Mesenchymal stem cell (in vitro differentiated cells and primary cell): Measurements from ENCODE around the gene GRAMD4.
A peak's percentile ranks its signal among the peaks of the same experiment; 100 is the strongest.
"Not testable (repeated sequence)": the region's sequence is repeated elsewhere in the genome, so short reads cannot be mapped to it uniquely, and the experiment has no call there.

Experiments used
- DNase-seq: peaks from one replicate; pipeline ENCODE4 v3.0.0-alpha.2; 2013
- H2AFZ ChIP-seq: one replicate; pipeline ENCODE4 v1.6.1; 2013; ENCODE audit warnings: low read depth, mild to moderate bottlenecking, control low read depth, inconsistent platforms, low read length, moderate library complexity
- H2AK5ac ChIP-seq: 2 replicates; pipeline ENCODE4 v1.6.1; 2013; ENCODE audit warnings: low read length, moderate library complexity, mild to moderate bottlenecking, inconsistent platforms; ENCODE audit not compliant: severe bottlenecking
- H2BK120ac ChIP-seq: one replicate; pipeline ENCODE4 v1.6.1; 2013; ENCODE audit warnings: low read depth, mild to moderate bottlenecking, inconsistent platforms, low read length, moderate library complexity
- H2BK12ac ChIP-seq, 2 experiments: one replicate each; pipeline ENCODE4 v1.6.1; 2013; ENCODE audit warnings: inconsistent platforms in 2 of 2, low read length in 2 of 2, mild to moderate bottlenecking in 2 of 2, moderate library complexity in 2 of 2, control low read depth in 1 of 2
- H2BK15ac ChIP-seq: one replicate; pipeline ENCODE4 v1.6.1; 2013; ENCODE audit warnings: mild to moderate bottlenecking, low read depth, inconsistent platforms; ENCODE audit not compliant: poor library complexity, severe bottlenecking
- H2BK5ac ChIP-seq: 2 replicates; pipeline ENCODE4 v1.6.1; 2013; ENCODE audit warnings: low read depth, mild to moderate bottlenecking, low read length, control low read depth, inconsistent platforms; ENCODE audit not compliant: poor library complexity, severe bottlenecking
- H3K14ac ChIP-seq, 2 experiments: one replicate each; pipeline ENCODE4 v1.6.1; 2013; ENCODE audit warnings: inconsistent platforms in 2 of 2, low read length in 2 of 2, control low read depth in 1 of 2, mild to moderate bottlenecking in 1 of 2, moderate library complexity in 1 of 2
- H3K18ac ChIP-seq, 2 experiments: one replicate each; pipeline ENCODE4 v1.6.1; 2013; ENCODE audit warnings: inconsistent platforms in 2 of 2, low read length in 2 of 2, control low read depth in 1 of 2, low read depth in 1 of 2, mild to moderate bottlenecking in 1 of 2
- H3K23ac ChIP-seq, 2 experiments: one replicate each; pipeline ENCODE4 v1.6.1; 2013; ENCODE audit warnings: inconsistent platforms in 2 of 2, low read length in 2 of 2, mild to moderate bottlenecking in 2 of 2, moderate library complexity in 2 of 2, control low read depth in 1 of 2
- H3K27ac ChIP-seq: 2 replicates; pipeline ENCODE4 v1.5.1; 2013; ENCODE audit warnings: mild to moderate bottlenecking, moderate library complexity, low read length, control low read depth, inconsistent platforms; ENCODE audit not compliant: poor library complexity, severe bottlenecking
- H3K27me3 ChIP-seq, 2 experiments: 2 replicates each; pipeline versions ENCODE4 v1.6.1 to v1.7.0; 2013; ENCODE audit warnings: low read length in 2 of 2, mild to moderate bottlenecking in 2 of 2, moderate library complexity in 2 of 2, control low read depth in 1 of 2, inconsistent platforms in 1 of 2; ENCODE audit not compliant: control insufficient read depth in 1 of 2, insufficient read depth in 1 of 2
- H3K36me3 ChIP-seq, 2 experiments: 2 replicates each; pipeline versions ENCODE4 v1.6.1 to v1.7.0; 2013; ENCODE audit warnings: low read length in 2 of 2, control low read depth in 1 of 2, inconsistent platforms in 1 of 2, low read depth in 1 of 2, mild to moderate bottlenecking in 1 of 2; ENCODE audit not compliant: insufficient read depth in 2 of 2, control insufficient read depth in 1 of 2
- H3K4ac ChIP-seq, 2 experiments: one replicate each; pipeline ENCODE4 v1.6.1; 2013; ENCODE audit warnings: inconsistent platforms in 2 of 2, low read length in 2 of 2, mild to moderate bottlenecking in 2 of 2, moderate library complexity in 2 of 2, control low read depth in 1 of 2, low read depth in 1 of 2
- H3K4me1 ChIP-seq: 2 replicates; pipeline ENCODE4 v1.6.1; 2013; ENCODE audit warnings: low read depth, low read length, control low read depth; ENCODE audit not compliant: control insufficient read depth, insufficient read depth
- H3K4me2 ChIP-seq: 2 replicates; pipeline ENCODE4 v1.6.1; 2013; ENCODE audit warnings: low read length, mild to moderate bottlenecking, inconsistent platforms; ENCODE audit not compliant: poor library complexity, severe bottlenecking
- H3K4me3 ChIP-seq, 2 experiments: 2 replicates each; pipeline versions ENCODE4 v1.5.1 to v1.7.0; 2013; ENCODE audit warnings: low read length in 2 of 2, mild to moderate bottlenecking in 2 of 2, control low read depth in 1 of 2, low read depth in 1 of 2; ENCODE audit not compliant: insufficient read depth in 1 of 2
- H3K79me1 ChIP-seq: replicated peaks from 2 replicates; pipeline ENCODE4 v1.6.1; 2013; ENCODE audit warnings: mild to moderate bottlenecking, control low read depth, low read length, inconsistent platforms; ENCODE audit not compliant: poor library complexity, severe bottlenecking
- H3K9ac ChIP-seq: 2 replicates; pipeline ENCODE4 v1.7.0; 2013; ENCODE audit warnings: mild to moderate bottlenecking, low read length, moderate library complexity
- H3K9me3 ChIP-seq: 2 replicates; pipeline ENCODE4 v1.7.0; 2013; ENCODE audit warnings: mild to moderate bottlenecking, low read length; ENCODE audit not compliant: control insufficient read depth
- H4K8ac ChIP-seq: one replicate; pipeline ENCODE4 v1.6.1; 2013; ENCODE audit warnings: inconsistent platforms, mild to moderate bottlenecking, low read length, moderate library complexity
- H4K91ac ChIP-seq: one replicate; pipeline ENCODE4 v1.6.1; 2013; ENCODE audit warnings: mild to moderate bottlenecking, low read length, inconsistent platforms
- WGBS: methylation state at CpG from one replicate; pipeline ENCODE4 v1.1.7; 2013; ENCODE audit warnings: mixed read lengths; 5-methylcytosine and 5-hydroxymethylcytosine counted together

Gene GRAMD4

GRCh38 chr22:46648225-46648820 is 28.1 kb downstream of the GRAMD4 start:
- not testable (repeated sequence) for H2BK12ac ChIP-seq

GRCh38 chr22:46649141-46650077 is 29.2 kb downstream of the GRAMD4 start:
- Histone ChIP-seq H2BK15ac (no peak overlapping the region), H3K27me3 (no peaks in the 10 kb centered on the region), H3K14ac (no peak overlapping the region), H3K27ac (no peak overlapping the region), H2BK120ac (no peak overlapping the region), H3K36me3 (peaks cover 0 to 13% of the 10 kb centered on the region in 2 experiments), H2BK5ac (no peak overlapping the region), H2BK12ac (no peak overlapping the region), H3K79me1 (peaks cover 29% of the 10 kb centered on the region), H4K91ac (no peak overlapping the region), H2AFZ (no peak overlapping the region), H3K23ac (no peak overlapping the region), H4K8ac (no peak overlapping the region), H3K4ac (no peak overlapping the region), H3K4me3 (no peak overlapping the region), H3K9ac (no peak overlapping the region), H3K4me1 (peaks cover 27% of the 10 kb centered on the region), H3K18ac (no peak overlapping the region), H2AK5ac (no peak overlapping the region), H3K4me2 (no peak overlapping the region), H3K9me3 (no peaks in the 10 kb centered on the region)
- 84% methylated on average over 25 of the region's 25 CpGs for WGBS
- DNase-seq = no peak

More at GRCh38 chr22:46648225-46648820, 28.1 kb downstream of the GRAMD4 start:
- Histone ChIP-seq H3K79me1 (peaks cover 26% of the 10 kb centered on the region), H3K36me3 (peaks cover 0 to 13% of the 10 kb centered on the region in 2 experiments), H3K4me1 (peaks cover 23% of the 10 kb centered on the region)
- H3K23ac ChIP-seq, H4K8ac ChIP-seq, H3K27me3 ChIP-seq, DNase-seq, H3K18ac ChIP-seq, H2BK15ac ChIP-seq, H2BK5ac ChIP-seq, H3K27ac ChIP-seq, H2BK120ac ChIP-seq, H3K9me3 ChIP-seq, H3K4me2 ChIP-seq, H2AFZ ChIP-seq, H3K14ac ChIP-seq, H2AK5ac ChIP-seq, H3K9ac ChIP-seq, H4K91ac ChIP-seq, H3K4me3 ChIP-seq, H3K4ac ChIP-seq: not testable (repeated sequence)
- 83% methylated on average over 2 of the region's 2 CpGs for WGBS

GRCh38 chr22:46650078-46650810 is 30.1 kb downstream of the GRAMD4 start:
- Histone ChIP-seq H2AFZ (no peak overlapping the region), H2BK12ac (no peak overlapping the region), H3K18ac (no peak overlapping the region), H3K79me1 (peaks cover 31% of the 10 kb centered on the region), H4K91ac (no peak overlapping the region), H3K23ac (no peak overlapping the region), H2BK120ac (no peak overlapping the region), H3K27me3 (no peaks in the 10 kb centered on the region), H3K9me3 (no peaks in the 10 kb centered on the region), H4K8ac (no peak overlapping the region), H3K36me3 (peaks cover 0 to 13% of the 10 kb centered on the region in 2 experiments), H3K4me3 (no peak overlapping the region), H3K4ac (no peak overlapping the region), H2BK15ac (peak overlapping the region; percentile 37), H3K14ac (no peak overlapping the region), H3K27ac (no peak overlapping the region), H3K4me1 (peaks cover 27% of the 10 kb centered on the region), H3K4me2 (no peak overlapping the region), H3K9ac (no peak overlapping the region), H2BK5ac (no peak overlapping the region), H2AK5ac (no peak overlapping the region)
- DNase-seq = no peak
- 92% methylated on average over 22 of the region's 25 CpGs for WGBS

- Histone ChIP-seq H4K8ac (no peak overlapping the region), H2BK120ac (no peak overlapping the region), H3K4me2 (no peak overlapping the region), H2AK5ac (no peak overlapping the region), H3K9me3 (no peaks in the 10 kb centered on the region), H3K27me3 (no peaks in the 10 kb centered on the region), H3K14ac (no peak overlapping the region), H3K4me3 (no peak overlapping the region), H3K27ac (no peak overlapping the region), H3K23ac (no peak overlapping the region), H3K36me3 (peaks cover 0 to 8% of the 10 kb centered on the region in 2 experiments), H2BK12ac (no peak overlapping the region), H4K91ac (no peak overlapping the region), H2BK5ac (no peak overlapping the region), H3K4ac (no peak overlapping the region), H2BK15ac (no peak overlapping the region), H2AFZ (no peak overlapping the region), H3K4me1 (peaks cover 27% of the 10 kb centered on the region), H3K9ac (no peak overlapping the region), H3K18ac (no peak overlapping the region), H3K79me1 (peaks cover 33% of the 10 kb centered on the region)
- no peak for DNase-seq
- 97% methylated on average over 16 of the region's 16 CpGs for WGBS
Observed at GRCh38 chr22:46651316-46651715, 31.1 kb downstream of the GRAMD4 start.
